ENCODE data around the gene SEC23A. TPM values are rescaled to one million over a fixed set of nuclear protein-coding genes. Genes with fewer than 3 reads are reported as not detected.
A peak's percentile ranks its signal among the peaks of the same experiment; 100 is the strongest.

The SEC23A gene
- total and polyA plus RNA-seq, 2 of the 13 experiments (the other 11 are each of a cell fraction or from before 2014, with no cell fraction given), result 403 to 887 TPM

DNA sequence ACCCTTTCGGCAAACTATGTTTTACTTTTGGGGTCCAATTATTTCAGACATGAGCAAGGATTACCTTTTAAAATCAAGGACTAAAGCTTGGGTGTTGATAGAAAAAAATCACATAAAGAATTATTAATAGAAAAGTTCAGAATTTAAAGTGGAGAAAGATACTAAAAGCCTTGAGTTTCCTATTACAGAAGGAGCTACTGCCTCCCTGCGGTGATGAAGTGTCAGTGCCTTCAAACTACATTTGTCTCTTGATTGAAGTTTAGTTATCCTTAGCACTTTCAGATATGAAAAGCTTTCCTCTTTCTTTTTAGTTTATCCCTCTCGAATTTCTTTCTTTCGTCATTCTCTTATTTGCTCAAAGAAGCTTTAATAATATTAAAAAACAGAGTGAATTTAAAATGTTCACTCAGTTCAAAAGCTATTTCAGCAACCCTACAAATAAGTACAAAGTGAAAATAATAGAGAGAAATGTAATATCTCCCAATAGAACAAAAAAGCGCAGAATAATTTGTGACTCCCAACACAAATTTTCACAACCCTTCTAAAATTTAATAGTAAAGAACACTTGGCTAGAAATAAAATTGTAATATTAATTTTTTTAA lies 87.6 kb downstream of the SEC23A start (continued):
- TF ChIP-seq, protein P1, sequence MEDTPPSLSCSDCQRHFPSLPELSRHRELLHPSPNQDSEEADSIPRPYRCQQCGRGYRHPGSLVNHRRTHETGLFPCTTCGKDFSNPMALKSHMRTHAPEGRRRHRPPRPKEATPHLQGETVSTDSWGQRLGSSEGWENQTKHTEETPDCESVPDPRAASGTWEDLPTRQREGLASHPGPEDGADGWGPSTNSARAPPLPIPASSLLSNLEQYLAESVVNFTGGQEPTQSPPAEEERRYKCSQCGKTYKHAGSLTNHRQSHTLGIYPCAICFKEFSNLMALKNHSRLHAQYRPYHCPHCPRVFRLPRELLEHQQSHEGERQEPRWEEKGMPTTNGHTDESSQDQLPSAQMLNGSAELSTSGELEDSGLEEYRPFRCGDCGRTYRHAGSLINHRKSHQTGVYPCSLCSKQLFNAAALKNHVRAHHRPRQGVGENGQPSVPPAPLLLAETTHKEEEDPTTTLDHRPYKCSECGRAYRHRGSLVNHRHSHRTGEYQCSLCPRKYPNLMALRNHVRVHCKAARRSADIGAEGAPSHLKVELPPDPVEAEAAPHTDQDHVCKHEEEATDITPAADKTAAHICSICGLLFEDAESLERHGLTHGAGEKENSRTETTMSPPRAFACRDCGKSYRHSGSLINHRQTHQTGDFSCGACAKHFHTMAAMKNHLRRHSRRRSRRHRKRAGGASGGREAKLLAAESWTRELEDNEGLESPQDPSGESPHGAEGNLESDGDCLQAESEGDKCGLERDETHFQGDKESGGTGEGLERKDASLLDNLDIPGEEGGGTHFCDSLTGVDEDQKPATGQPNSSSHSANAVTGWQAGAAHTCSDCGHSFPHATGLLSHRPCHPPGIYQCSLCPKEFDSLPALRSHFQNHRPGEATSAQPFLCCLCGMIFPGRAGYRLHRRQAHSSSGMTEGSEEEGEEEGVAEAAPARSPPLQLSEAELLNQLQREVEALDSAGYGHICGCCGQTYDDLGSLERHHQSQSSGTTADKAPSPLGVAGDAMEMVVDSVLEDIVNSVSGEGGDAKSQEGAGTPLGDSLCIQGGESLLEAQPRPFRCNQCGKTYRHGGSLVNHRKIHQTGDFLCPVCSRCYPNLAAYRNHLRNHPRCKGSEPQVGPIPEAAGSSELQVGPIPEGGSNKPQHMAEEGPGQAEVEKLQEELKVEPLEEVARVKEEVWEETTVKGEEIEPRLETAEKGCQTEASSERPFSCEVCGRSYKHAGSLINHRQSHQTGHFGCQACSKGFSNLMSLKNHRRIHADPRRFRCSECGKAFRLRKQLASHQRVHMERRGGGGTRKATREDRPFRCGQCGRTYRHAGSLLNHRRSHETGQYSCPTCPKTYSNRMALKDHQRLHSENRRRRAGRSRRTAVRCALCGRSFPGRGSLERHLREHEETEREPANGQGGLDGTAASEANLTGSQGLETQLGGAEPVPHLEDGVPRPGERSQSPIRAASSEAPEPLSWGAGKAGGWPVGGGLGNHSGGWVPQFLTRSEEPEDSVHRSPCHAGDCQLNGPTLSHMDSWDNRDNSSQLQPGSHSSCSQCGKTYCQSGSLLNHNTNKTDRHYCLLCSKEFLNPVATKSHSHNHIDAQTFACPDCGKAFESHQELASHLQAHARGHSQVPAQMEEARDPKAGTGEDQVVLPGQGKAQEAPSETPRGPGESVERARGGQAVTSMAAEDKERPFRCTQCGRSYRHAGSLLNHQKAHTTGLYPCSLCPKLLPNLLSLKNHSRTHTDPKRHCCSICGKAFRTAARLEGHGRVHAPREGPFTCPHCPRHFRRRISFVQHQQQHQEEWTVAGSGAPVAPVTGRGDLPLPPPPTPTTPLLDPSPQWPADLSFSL (CRISPR knock-in tag; IDR thresholded peaks at IDR 0.05), result no peak
- TF ChIP-seq ZNF572 (CRISPR knock-in tag; IDR thresholded peaks at IDR 0.05), result no peak
- TF ChIP-seq, protein P2, sequence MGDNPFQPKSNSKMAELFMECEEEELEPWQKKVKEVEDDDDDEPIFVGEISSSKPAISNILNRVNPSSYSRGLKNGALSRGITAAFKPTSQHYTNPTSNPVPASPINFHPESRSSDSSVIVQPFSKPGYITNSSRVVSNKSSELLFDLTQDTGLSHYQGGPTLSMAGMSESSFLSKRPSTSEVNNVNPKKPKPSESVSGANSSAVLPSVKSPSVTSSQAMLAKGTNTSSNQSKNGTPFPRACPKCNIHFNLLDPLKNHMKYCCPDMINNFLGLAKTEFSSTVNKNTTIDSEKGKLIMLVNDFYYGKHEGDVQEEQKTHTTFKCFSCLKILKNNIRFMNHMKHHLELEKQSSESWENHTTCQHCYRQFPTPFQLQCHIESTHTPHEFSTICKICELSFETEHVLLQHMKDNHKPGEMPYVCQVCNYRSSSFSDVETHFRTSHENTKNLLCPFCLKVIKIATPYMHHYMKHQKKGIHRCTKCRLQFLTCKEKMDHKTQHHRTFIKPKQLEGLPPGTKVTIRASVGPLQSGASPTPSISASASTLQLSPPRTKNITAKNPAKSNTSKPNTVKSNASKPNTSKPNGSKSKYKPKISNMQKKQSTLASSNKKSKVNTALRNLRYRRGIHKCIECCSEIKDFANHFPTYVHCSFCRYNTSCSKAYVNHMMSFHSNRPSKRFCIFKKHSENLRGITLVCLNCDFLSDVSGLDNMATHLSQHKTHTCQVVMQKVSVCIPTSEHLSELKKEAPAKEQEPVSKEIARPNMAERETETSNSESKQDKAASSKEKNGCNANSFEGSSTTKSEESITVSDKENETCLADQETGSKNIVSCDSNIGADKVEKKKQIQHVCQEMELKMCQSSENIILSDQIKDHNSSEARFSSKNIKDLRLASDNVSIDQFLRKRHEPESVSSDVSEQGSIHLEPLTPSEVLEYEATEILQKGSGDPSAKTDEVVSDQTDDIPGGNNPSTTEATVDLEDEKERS (CRISPR knock-in tag; IDR thresholded peaks at IDR 0.05), result no peak
- TF ChIP-seq, protein P3, sequence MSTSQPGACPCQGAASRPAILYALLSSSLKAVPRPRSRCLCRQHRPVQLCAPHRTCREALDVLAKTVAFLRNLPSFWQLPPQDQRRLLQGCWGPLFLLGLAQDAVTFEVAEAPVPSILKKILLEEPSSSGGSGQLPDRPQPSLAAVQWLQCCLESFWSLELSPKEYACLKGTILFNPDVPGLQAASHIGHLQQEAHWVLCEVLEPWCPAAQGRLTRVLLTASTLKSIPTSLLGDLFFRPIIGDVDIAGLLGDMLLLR (CRISPR knock-in tag; IDR thresholded peaks at IDR 0.05), result no peak
- no peak for TF ChIP-seq DPF2 (CRISPR knock-in tag; IDR thresholded peaks at IDR 0.05; ENCODE audit: borderline replicate concordance, low read depth)
- TF ChIP-seq ETV6 (CRISPR knock-in tag; conservative IDR thresholded peaks at IDR 0.05), result no peak
- TF ChIP-seq ISL2 (CRISPR knock-in tag; IDR thresholded peaks at IDR 0.05), result no peak; the same call in 1 of the 2 replicates
- TF ChIP-seq ZNF121 (CRISPR knock-in tag; IDR thresholded peaks at IDR 0.05), result no peak
- TF ChIP-seq ESRRA (CRISPR knock-in tag; IDR thresholded peaks at IDR 0.05; ENCODE audit: low read depth), result no peak
- TF ChIP-seq, protein P4, sequence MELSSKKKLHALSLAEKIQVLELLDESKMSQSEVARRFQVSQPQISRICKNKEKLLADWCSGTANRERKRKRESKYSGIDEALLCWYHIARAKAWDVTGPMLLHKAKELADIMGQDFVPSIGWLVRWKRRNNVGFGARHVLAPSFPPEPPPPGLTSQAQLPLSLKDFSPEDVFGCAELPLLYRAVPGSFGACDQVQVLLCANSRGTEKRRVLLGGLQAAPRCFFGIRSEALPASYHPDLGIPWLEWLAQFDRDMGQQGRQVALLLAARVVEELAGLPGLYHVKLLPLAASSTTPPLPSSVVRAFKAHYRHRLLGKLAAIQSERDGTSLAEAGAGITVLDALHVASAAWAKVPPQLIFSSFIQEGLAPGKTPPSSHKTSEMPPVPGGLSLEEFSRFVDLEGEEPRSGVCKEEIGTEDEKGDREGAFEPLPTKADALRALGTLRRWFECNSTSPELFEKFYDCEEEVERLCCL (CRISPR knock-in tag; IDR thresholded peaks at IDR 0.05; ENCODE audit: borderline replicate concordance), result no peak
- no peak for TF ChIP-seq SRF (IDR thresholded peaks at IDR 0.05; ENCODE audit: low read depth, low read length)
- TF ChIP-seq ZKSCAN1 (IDR thresholded peaks at IDR 0.05; ENCODE audit: low read length), result no peak
- no peak for TF ChIP-seq ZNF326 (CRISPR knock-in tag; IDR thresholded peaks at IDR 0.05; ENCODE audit: borderline replicate concordance)
- TF ChIP-seq ZNF383 (CRISPR knock-in tag; IDR thresholded peaks at IDR 0.05; ENCODE audit: borderline replicate concordance), result no peak
- TF ChIP-seq THYN1 (CRISPR knock-in tag; IDR thresholded peaks at IDR 0.05; ENCODE audit: borderline replicate concordance, low read depth), result 0 out of 2 replicates have a peak, but pooled peaks have one; percentile 26
- no peak for TF ChIP-seq RFX5 (IDR thresholded peaks at IDR 0.05; ENCODE audit: low read depth, low read length)
- TF ChIP-seq HNRNPUL1 (IDR thresholded peaks at IDR 0.05; ENCODE audit: low read depth, low read length), result 0 out of 2 replicates have a peak, but pooled peaks have one; percentile 47
- TF ChIP-seq GATAD2A (CRISPR knock-in tag; IDR thresholded peaks at IDR 0.05), result peak; percentile 33; the same call in 1 of the 2 replicates
- TF ChIP-seq BRCA1 (CRISPR knock-in tag; IDR thresholded peaks at IDR 0.05), result no peak
